ENCODE results near the gene PRR22.

The PRR22 gene

DNA sequence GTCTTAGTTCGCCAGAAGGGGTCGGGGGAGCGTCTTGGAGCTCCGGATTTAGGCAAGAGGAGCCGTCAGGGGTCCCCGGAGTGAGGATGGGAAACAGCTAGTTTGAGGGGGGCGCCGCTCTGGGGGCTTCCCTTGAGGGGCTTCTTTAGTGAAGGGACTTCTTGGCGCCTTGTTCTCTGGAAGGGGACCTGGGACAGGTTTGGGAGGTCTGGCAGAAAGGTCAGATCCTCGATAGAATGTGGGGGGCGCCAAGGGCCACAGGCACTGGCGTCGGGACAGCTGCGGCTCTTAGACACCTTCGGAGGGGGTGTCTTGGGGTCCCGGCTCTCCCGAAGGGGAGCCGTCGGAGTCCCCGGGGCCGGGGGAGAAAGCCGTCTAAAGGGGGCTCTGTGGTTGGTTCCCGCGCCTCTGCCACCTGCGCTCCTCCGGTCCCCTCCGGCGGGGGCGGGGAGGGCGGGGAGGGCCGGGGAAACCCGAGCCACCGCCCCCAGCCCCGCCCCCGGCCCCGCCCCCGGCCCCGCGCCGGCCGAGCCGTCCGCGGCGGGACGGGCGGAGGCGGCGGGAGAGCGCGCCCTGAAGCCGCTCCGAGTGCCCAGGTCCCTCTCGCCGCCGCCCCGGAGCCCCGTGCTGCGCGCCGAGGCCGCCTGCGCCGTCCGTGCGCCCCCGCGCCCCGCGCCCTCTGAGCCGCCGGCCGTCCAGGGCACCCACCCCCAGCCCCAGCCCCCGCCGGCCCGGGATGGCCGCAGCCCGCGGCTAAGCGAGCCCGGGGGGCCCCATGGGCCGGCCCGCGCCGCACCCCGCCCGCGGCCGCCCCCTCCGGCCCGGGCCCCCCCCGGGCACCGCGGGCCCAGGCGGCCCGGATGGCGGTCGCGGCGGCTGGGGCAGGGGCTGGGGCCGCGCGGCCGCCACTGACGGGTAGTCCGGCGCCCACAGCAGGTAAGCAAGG lies 20.2 kb upstream of the PRR22 start, which contains the start of gene NRTN:
Gene NRTN, plus strand, starts transcription at position 552 of the 946 bp plus-strand sequence. CDS start 19,099 bp downstream, outside the sequence.
- no peaks in the 10 kb centered on the region for H3K9me3 Mint-ChIP-seq
- H3K4me3 Mint-ChIP-seq: peak within 1 kb of the TSS; percentile 59
- no peak for ATAC-seq
- H3K4me1 Mint-ChIP-seq: peaks cover 22% of the 10 kb centered on the region
- peak; percentile 47 for DNase-seq
- peaks cover 33% of the 10 kb centered on the region for H3K27me3 Mint-ChIP-seq
- H3K36me3 Mint-ChIP-seq (ENCODE audit: low read depth): no peaks in the 10 kb centered on the region
- H3K27ac Mint-ChIP-seq: peak within 1 kb of the TSS; percentile 52

DNA sequence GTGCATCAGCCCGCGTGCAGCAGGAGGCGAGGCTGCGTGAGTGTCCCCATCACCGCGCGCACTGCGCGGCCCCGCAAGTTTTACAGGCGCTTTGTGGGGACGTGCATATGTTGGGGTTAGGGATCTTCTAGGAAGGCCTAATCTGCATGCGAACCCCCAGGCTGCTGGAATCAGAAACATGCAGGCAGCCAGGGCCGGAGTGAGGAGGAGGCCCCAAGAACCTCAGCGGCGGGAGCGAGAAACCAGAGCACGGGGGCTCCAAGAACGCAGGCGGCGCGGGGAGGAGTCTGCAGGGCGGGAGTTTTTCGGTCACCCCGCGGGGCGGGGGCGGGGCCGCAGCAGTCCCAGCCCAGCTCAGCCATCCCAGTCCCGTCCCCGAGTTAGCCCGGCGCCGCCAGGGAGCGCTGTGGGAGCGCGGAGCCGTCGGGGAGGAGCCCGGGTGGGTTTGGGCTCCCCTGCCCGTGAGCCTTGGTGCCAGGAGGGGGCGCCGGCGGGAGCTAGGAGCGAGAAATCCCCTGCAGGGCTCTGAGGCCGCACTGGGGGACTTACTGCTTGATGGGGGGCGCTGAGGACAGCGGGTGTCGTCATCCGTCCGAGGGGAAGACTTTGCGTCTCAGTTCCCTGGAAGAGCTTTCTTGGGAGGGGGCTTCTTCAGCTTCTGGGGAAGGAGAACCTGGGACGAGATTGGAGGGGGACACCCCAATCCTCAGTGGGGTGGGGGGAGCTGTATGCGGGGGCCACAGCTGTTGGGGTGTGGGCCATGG lies 19.4 kb upstream of the PRR22 start:
- H3K4me1 Mint-ChIP-seq: peaks cover 22% of the 10 kb centered on the region
- H3K27ac Mint-ChIP-seq: peak overlapping the region; percentile 52
- ATAC-seq: peak; percentile 96
- peak; percentile 98 for DNase-seq
- no peaks in the 10 kb centered on the region for H3K9me3 Mint-ChIP-seq
- H3K27me3 Mint-ChIP-seq: peaks cover 40% of the 10 kb centered on the region
- peak overlapping the region; percentile 59 for H3K4me3 Mint-ChIP-seq
- no peaks in the 10 kb centered on the region for H3K36me3 Mint-ChIP-seq (ENCODE audit: low read depth)

DNA sequence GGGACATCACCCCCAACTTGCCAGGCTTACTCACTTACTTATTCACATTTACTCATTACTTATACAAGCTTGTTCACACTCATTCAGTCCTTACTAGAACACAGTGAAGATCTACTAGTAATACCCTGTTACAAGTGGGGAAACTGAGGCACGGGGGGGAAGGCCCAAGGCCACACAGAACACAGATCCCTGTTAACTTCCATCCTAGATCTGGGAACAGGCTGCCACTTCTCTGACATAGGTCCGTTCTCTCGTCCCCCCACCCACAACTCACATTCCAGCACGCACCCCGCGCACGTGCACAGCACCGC lies 18.9 kb upstream of the PRR22 start:
- Mint-ChIP-seq H3K4me1 (peaks cover 22% of the 10 kb centered on the region), H3K36me3 (ENCODE audit: low read depth) (no peaks in the 10 kb centered on the region), H3K4me3 (peak overlapping the region; percentile 40), H3K9me3 (no peaks in the 10 kb centered on the region), H3K27ac (no peak overlapping the region), H3K27me3 (peaks cover 44% of the 10 kb centered on the region)
- DNase-seq (no peak), ATAC-seq (no peak)

DNA sequence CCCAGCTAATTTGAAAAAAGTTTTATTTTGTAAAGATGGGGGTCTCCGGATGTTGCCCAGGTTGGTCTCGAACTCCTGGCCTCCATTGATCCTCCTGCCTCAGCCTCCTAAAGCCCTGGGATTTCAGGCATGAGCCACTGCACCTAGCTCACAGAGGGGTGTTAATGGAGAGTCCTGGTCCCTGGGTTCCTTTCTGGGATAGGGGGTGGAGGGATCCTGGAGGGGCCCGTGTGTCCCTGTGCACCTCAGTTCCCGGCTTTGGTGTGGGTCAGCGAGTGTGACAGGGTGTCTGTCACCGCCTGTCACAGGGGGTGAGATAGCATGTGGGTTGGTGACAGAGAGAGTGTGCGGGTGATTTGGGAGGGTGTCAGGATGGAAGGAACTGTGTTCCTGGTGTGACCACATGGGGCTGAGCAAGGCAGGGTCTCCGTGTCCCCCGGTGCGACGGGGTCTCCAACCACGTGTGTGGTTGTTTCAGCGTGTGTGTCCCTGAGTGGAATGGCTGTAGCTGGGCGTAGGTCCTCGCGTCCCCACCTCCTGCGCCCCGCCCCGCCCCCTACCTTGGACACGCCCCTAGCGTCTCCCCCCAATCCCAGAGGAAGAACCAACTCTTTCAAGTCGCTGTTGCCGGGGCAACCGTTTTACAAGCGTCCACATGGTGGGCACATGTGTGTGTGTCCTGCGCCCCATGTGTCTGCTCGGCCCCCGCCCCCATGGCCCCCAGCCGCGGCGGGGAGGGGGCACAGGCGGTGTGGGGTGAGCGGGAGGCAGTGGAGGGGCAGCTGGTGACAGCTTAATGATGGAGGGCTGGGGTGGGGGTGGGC lies 17.5 kb upstream of the PRR22 start:
- Mint-ChIP-seq H3K9me3 (no peaks in the 10 kb centered on the region), H3K4me3 (no peak overlapping the region), H3K27me3 (peaks cover 44% of the 10 kb centered on the region), H3K4me1 (peaks cover 22% of the 10 kb centered on the region), H3K36me3 (ENCODE audit: low read depth) (no peaks in the 10 kb centered on the region), H3K27ac (no peak overlapping the region)
- DNase-seq: peak; percentile 52
- no peak for ATAC-seq

DNA sequence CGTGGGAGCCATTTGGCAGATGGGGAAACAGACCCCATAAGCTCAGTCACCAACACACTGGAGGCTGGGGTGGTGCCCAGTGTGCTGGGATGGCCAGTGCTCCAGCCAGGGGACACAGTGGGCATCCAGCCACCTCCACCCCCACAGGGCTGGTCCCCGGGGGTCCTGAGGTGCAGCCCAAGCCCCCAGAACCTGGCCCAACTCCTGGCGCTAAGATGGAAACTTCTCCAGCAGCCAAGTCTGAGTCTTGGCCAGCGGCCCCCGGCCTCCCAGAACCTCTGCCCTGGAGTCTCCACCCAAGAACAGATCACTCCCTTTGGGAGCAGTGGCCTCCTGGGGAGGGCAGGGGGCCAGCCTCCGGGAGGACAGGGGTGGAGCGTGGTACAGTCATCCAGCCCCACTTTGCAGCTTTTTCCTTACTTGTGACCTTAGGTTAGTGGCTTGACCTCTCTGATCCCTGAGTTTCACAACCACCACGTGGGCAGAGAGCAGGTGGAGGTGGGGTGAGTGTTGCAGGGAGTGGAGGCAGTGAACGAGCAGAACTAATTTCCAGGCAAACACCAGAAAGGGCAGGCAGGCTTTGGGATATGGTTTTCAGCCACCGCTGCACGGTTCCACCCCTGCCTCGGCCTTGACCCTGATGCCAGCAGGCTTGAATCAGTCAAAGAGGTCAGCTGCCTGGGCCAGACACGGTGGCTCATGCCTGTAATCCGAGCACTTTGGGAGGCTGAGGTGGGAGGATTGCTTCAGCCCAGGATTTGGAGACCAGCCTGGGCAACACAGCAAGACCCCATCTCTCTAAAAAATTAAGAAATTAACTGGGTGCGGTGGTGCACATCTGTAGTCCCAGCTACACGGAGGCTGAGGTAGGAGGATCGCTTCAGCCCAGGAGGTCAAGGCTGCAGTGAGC lies 16.1 kb upstream of the PRR22 start:
- ATAC-seq: no peak
- no peaks in the 10 kb centered on the region for H3K36me3 Mint-ChIP-seq (ENCODE audit: low read depth)
- no peak for DNase-seq
- H3K4me1 Mint-ChIP-seq: peaks cover 22% of the 10 kb centered on the region
- no peaks in the 10 kb centered on the region for H3K9me3 Mint-ChIP-seq
- H3K4me3 Mint-ChIP-seq: no peak overlapping the region
- H3K27me3 Mint-ChIP-seq: peaks cover 40% of the 10 kb centered on the region
- H3K27ac Mint-ChIP-seq: no peak overlapping the region

DNA sequence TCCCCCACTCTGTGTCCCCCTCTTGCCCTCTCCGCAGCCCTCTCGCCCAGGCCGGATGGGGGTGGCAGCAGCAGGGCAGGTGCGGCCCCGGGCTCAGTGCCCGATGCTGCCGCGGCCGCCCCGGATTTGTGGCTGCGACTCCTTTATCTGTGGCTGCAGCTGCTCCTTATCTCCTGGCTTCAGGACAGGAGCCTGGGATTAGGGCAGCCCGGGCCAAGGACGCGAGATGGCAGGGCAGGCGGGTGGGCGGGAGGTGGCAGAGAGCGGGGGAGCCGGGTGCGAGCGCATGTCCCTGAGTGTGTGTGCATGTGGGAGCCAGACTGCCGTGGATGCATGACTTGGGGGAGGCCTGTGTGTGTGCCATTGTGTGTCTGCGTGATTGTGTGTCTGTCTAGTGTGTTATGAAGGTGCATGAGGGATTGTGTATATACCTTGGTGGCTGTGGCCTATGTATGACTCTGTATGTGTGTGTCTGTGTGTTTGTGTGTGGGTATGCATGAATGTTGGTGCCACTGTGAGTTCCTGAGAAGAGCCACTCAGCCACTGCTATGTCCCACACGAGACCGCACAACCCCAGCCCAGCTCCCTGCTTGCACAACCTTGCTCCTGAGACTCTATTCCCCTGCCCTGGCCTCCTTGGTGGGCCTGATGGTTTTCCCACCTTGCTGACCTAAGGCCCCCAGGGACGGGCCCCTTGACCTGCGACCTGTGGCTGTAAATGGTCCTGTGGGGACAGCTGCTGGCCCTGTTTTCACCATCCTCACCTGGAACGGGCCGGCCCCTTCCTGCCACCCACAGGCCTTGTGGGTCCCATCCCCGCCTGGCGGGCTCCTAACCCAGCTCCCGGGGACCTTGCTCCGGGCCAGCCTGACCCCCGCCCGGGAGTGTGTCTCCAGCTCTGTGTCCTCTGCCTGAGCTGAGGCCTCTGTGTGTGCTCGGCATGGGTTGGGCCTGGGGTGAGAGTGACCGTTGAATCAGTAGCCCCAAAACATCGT lies 15.0 kb upstream of the PRR22 start:
- Mint-ChIP-seq H3K4me1 (peaks cover 22% of the 10 kb centered on the region), H3K4me3 (no peak overlapping the region), H3K36me3 (ENCODE audit: low read depth) (no peaks in the 10 kb centered on the region), H3K27me3 (peaks cover 40% of the 10 kb centered on the region), H3K27ac (no peak overlapping the region), H3K9me3 (no peaks in the 10 kb centered on the region)
- DNase-seq (no peak), ATAC-seq (no peak)

DNA sequence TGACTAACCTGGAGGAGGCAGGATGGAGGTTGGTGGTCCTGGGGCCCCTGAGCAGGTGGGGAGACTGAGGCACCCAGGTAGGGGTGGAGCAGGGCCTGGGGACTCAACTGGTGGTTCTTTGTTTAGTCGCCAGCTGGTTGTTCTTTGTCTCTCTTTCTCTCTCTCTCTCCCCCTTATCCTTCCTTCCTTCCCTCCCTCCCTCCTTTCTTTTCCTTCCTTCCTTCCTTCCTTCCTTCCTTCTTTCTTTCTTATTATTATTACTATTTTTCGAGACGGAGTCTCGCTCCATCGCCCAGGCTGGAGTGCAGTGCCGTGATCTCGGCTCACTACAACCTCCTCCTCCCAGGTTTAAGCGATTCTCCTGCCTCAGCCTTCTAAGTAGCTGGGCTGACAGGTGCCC lies 13.7 kb upstream of the PRR22 start:
- peaks cover 32% of the 10 kb centered on the region for H3K27me3 Mint-ChIP-seq
- ATAC-seq (no peak), DNase-seq (no peak)
- peaks cover 12% of the 10 kb centered on the region for H3K4me1 Mint-ChIP-seq
- H3K36me3 Mint-ChIP-seq (ENCODE audit: low read depth): no peaks in the 10 kb centered on the region
- no peaks in the 10 kb centered on the region for H3K9me3 Mint-ChIP-seq
- H3K4me3 Mint-ChIP-seq: no peak overlapping the region
- no peak overlapping the region for H3K27ac Mint-ChIP-seq

DNA sequence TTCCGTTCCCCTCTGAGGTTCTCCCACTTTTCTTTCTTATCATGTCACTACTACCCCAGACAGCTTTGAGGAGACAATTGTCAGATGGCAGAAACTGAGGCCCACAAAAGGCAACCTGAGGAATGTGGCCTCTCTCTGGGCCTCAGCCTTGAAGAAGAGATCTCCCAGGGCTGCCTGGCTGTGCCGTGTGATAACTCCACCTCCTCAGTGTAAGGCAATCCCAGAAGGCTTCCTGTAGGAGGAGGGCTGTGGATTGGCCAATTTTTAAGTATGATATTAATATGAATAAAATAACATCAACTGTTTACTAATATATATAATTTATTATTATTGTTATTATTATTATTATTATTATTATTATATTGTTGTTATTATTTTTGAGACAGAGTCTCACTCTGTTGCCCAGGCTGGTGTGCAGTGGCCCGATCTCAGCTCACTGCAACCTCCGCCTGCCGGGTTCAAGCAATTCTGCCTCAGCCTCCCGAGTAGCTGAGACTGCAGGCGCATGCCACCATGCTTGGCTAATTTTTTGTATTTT lies 10.9 kb upstream of the PRR22 start:
- DNase-seq (no peak), ATAC-seq (no peak)
- Mint-ChIP-seq H3K4me1 (peaks cover 9% of the 10 kb centered on the region), H3K4me3 (no peak overlapping the region), H3K9me3 (no peaks in the 10 kb centered on the region), H3K27me3 (peaks cover 18% of the 10 kb centered on the region), H3K27ac (no peak overlapping the region), H3K36me3 (ENCODE audit: low read depth) (peaks cover 6% of the 10 kb centered on the region)

DNA sequence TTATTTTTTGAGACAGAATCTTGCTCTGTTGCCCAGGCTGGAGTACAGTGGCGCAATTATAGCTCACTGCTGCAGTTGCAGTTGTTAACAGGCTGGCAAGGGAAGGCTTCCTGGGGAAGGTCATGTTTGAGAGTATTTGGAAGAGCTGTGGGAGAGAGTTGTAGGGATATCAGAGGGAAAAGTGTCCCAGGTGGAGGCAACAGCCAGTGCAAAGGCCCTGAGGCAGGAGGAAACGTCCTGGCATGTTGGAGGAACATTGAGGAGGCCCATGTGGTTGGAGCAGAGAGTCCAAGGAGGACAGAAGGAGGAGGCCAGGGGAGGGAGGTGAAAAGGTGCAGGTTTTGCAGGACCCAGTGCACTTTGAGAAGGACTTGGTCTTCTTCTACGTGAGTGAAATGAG lies 8.6 kb upstream of the PRR22 start:
- H3K9me3 Mint-ChIP-seq: no peaks in the 10 kb centered on the region
- H3K27me3 Mint-ChIP-seq: peaks cover 6% of the 10 kb centered on the region
- ATAC-seq (no peak), DNase-seq (no peak)
- H3K4me3 Mint-ChIP-seq: no peak overlapping the region
- H3K36me3 Mint-ChIP-seq (ENCODE audit: low read depth): peaks cover 22% of the 10 kb centered on the region
- H3K4me1 Mint-ChIP-seq: peaks cover 14% of the 10 kb centered on the region
- no peak overlapping the region for H3K27ac Mint-ChIP-seq

DNA sequence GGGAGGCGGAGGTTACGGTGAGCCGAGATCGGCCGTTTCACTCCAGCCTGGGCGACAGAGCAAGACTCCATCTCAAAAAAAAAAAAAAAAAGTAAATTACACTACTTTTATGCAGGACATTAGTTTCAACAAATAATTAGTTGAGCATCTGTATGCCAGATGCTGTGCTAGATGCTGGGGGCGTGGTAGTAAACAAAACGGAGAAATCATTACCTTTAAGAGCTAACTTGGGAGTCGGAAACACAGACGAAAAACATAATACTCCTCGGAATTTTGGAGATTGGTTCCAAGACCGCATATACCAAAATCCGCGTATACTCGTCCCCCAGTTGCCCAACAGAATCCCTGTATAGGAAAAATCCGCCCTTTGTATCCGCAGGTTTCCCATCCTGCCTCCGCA lies 7.7 kb upstream of the PRR22 start:
- Mint-ChIP-seq H3K4me3 (no peak overlapping the region), H3K9me3 (no peaks in the 10 kb centered on the region), H3K36me3 (ENCODE audit: low read depth) (peaks cover 25% of the 10 kb centered on the region), H3K27ac (no peak overlapping the region), H3K27me3 (peaks cover 6% of the 10 kb centered on the region), H3K4me1 (peaks cover 14% of the 10 kb centered on the region)
- ATAC-seq (no peak), DNase-seq (no peak)

DNA sequence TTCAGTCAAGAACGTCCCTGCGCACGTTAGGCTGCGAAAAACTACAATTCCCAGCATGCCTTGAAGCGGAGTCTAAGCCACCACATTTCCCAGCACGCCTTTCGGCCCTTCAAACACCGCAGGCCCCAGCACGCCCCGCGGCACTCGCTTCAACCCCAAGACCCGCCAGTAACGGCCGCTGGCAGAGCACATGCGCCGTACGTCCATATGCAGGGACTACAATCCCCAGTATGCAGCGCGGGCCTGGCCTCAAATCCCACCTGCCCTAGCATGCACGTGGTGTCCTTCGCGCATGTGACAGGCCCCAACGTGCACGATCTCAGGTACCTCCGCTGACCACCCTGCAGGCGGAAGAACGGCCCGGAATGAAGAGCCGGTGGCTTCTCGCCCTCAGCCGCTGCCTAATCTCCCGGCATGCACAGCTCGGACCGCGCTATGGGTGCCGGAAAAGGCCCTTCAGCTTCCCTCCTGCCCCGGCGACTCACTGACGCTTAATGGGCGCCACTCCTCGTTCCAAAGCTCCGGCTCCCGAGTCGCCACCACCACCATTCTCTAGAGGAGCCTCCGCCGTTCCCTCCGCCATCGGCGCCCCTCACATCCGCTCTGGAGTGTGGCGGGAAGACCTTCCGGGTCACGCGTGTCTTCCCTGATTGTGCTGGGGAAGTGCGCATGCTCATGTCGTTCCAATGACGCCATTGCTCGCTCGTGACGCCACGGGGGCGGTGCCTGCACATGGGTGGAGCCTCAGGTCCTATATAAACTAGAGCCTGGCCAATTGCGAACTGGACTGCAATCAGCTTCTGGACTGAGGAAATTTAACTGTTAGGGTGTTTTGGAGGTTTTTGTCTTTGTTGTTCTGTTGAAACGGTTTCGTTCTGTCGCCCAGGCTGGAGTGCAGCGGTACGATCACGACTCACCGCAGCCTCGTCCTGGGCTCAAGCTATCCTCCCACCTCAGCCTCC lies 6.3 kb upstream of the PRR22 start, which contains the start of gene DUS3L:
Gene DUS3L, minus strand, starts transcription at position 605 of the 962 bp plus-strand sequence. Its CDS starts 22 bp downstream, at position 583.
- Mint-ChIP-seq H3K27me3 (peaks cover 3% of the 10 kb centered on the region), H3K36me3 (ENCODE audit: low read depth) (peaks cover 34% of the 10 kb centered on the region), H3K4me3 (peak within 1 kb of the TSS; percentile 98), H3K9me3 (no peaks in the 10 kb centered on the region), H3K4me1 (peaks cover 14% of the 10 kb centered on the region), H3K27ac (peak within 1 kb of the TSS; percentile 100)
- DNase-seq (peak; percentile 98), ATAC-seq (peak; percentile 98)
